HG03558 (cell line): ENCODE results near the gene SLC18A3.

Source experiments
- ATAC-seq: cut with Tn5 transposase; IDR thresholded peaks from one replicate; pipeline ENCODE4 v1.9.1; 2021; ENCODE audit warnings: moderate number of reproducible peaks; ENCODE audit not compliant: unreplicated experiment; ENCODE audit errors: extremely low read depth

SLC18A3 gene

GRCh38 chr10:49610458-49611165 lies 502 bp downstream of the SLC18A3 start:
- ATAC-seq: no peak

GRCh38 chr10:49611166-49611815 lies 1.2 kb downstream of the SLC18A3 start:
- ATAC-seq: no peak

GRCh38 chr10:49611816-49612512 lies 1.9 kb downstream of the SLC18A3 start:
- ATAC-seq: no peak

GRCh38 chr10:49612513-49613164 lies 2.5 kb downstream of the SLC18A3 start:
- no peak for ATAC-seq

GRCh38 chr10:49613165-49613881 lies 3.2 kb downstream of the SLC18A3 start:
- ATAC-seq: no peak

- no peak for ATAC-seq
These were observed 3.8 kb downstream of the SLC18A3 start, which contains the start of gene CHAT for GRCh38 chr10:49613882-49614241. CHAT (plus strand) TSS chr10:49614037; CDS start chr10:49614190, 153 bp downstream.

GRCh38 chr10:49614242-49615198 lies 4.4 kb downstream of the SLC18A3 start:
- no peak for ATAC-seq

- no peak for ATAC-seq
These were observed 5.1 kb downstream of the SLC18A3 start for GRCh38 chr10:49615213-49615612.

- ATAC-seq: no peak
These were observed 5.6 kb downstream of the SLC18A3 start for GRCh38 chr10:49615721-49616120.

- ATAC-seq: no peak
These were observed 6.5 kb downstream of the SLC18A3 start for GRCh38 chr10:49616421-49617101.

- no peak for ATAC-seq
These were observed 7.3 kb downstream of the SLC18A3 start for GRCh38 chr10:49617121-49618020.

- no peak for ATAC-seq
These were observed 8.7 kb downstream of the SLC18A3 start for GRCh38 chr10:49618821-49619220.

- ATAC-seq: no peak
These were observed 9.5 kb downstream of the SLC18A3 start for GRCh38 chr10:49619613-49620012.

GRCh38 chr10:49620286-49620810 lies 10.2 kb downstream of the SLC18A3 start:
- ATAC-seq: no peak

- no peak for ATAC-seq
These were observed 10.8 kb downstream of the SLC18A3 start for GRCh38 chr10:49620841-49621378.

- no peak for ATAC-seq
These were observed 11.5 kb downstream of the SLC18A3 start for GRCh38 chr10:49621561-49621960.
